Right atrium auricular region (tissue), 2 donors: ENCODE results near the gene GPR39. TPM values are rescaled to one million over a fixed set of nuclear protein-coding genes. Genes with fewer than 3 reads are reported as not detected.

Experiments
- DNase-seq: peaks from one replicate; pipeline ENCODE4 v3.0.0-alpha.2; 2019; ENCODE audit warnings: low spot score
- H3K27ac ChIP-seq, 2 donors: fragments of 200-600 bp; sonication (generic); 1 replicate in 1 of 2; 2 replicates in 1 of 2; pipeline ENCODE4 v1.5.1; 2016 to 2019
- H3K27me3 ChIP-seq, 2 donors: fragments of 200-600 bp; sonication (generic); one replicate each; pipeline versions ENCODE4 v1.5.1 to v1.6.0; 2017 to 2019
- H3K36me3 ChIP-seq: fragments of 200-600 bp; sonication (generic); one replicate; pipeline ENCODE4 v1.5.1; 2016
- H3K4me1 ChIP-seq, 2 donors: fragments of 200-600 bp; sonication (generic); one replicate each; pipeline versions ENCODE4 v1.5.1 to v1.6.0; 2017 to 2019
- H3K4me3 ChIP-seq, 2 donors: fragments of 200-600 bp; sonication (generic); 1 replicate in 1 of 2; 2 replicates in 1 of 2; pipeline ENCODE4 v1.5.1; 2017 to 2019; ENCODE audit warnings: mild to moderate bottlenecking in 1 of 2, moderate library complexity in 1 of 2
- H3K9me3 ChIP-seq, 2 donors: fragments of 200-600 bp; sonication (generic); one replicate each; pipeline ENCODE4 v1.5.1; 2019
- CTCF ChIP-seq, 2 donors: fragments of 200-600 bp; sonication (generic); IDR thresholded peaks; one replicate each; pipeline ENCODE4 v1.5.1; 2019; ENCODE audit warnings: antibody characterized with exemption in 2 of 2
- total RNA-seq, 2 donors: library from RNA; depleted of rRNA; stranded (reverse); fragments of >200 nt; gene quantifications; one replicate each; pipeline ENCODE4 v1.1.0, GENCODE V29; 2016

The GPR39 gene
- total RNA-seq, 2 donors from 2014 or later, result 1.0 TPM; not detected in 1

GRCh38 chr2:132606649-132607048 is 190.0 kb downstream of the GPR39 start:
- Histone ChIP-seq H3K27ac (no peak overlapping the region), H3K4me1 (no peaks in the 10 kb centered on the region), H3K36me3 (no peaks in the 10 kb centered on the region), H3K27me3 (no peaks in the 10 kb centered on the region), H3K4me3 (no peak overlapping the region), H3K9me3 (no peaks in the 10 kb centered on the region)
- TF ChIP-seq CTCF (IDR thresholded peaks at IDR 0.05), result no peak
- DNase-seq, result no peak

- H3K4me3 ChIP-seq, result no peak overlapping the region
- no peaks in the 10 kb centered on the region for H3K27me3 ChIP-seq
- H3K27ac ChIP-seq, result no peak overlapping the region
- no peaks in the 10 kb centered on the region for H3K36me3 ChIP-seq
- no peaks in the 10 kb centered on the region for H3K9me3 ChIP-seq
- no peak for TF ChIP-seq CTCF (IDR thresholded peaks at IDR 0.05)
- no peaks in the 10 kb centered on the region for H3K4me1 ChIP-seq
- no peak for DNase-seq
Observed at GRCh38 chr2:132607426-132608090, 191.0 kb downstream of the GPR39 start.

- Histone ChIP-seq H3K9me3 (no peaks in the 10 kb centered on the region), H3K36me3 (no peaks in the 10 kb centered on the region), H3K4me1 (no peaks in the 10 kb centered on the region), H3K27ac (no peak overlapping the region), H3K4me3 (no peak overlapping the region), H3K27me3 (no peaks in the 10 kb centered on the region)
- no peak for DNase-seq
- TF ChIP-seq CTCF (IDR thresholded peaks at IDR 0.05), result no peak
Observed at GRCh38 chr2:132608311-132608710, 191.7 kb downstream of the GPR39 start.

GRCh38 chr2:132609101-132609890 is 192.7 kb downstream of the GPR39 start:
- no peak for DNase-seq
- H3K27ac ChIP-seq, result no peak overlapping the region

GRCh38 chr2:132611719-132612118 is 195.1 kb downstream of the GPR39 start:
- Histone ChIP-seq H3K36me3 (no peaks in the 10 kb centered on the region), H3K4me3 (no peak overlapping the region), H3K27me3 (no peaks in the 10 kb centered on the region), H3K27ac (no peak overlapping the region), H3K4me1 (no peaks in the 10 kb centered on the region), H3K9me3 (no peaks in the 10 kb centered on the region)
- TF ChIP-seq CTCF (IDR thresholded peaks at IDR 0.05), result no peak
- DNase-seq, result no peak

More at GRCh38 chr2:132609101-132609890, 192.7 kb downstream of the GPR39 start:
- Histone ChIP-seq H3K9me3 (no peaks in the 10 kb centered on the region), H3K27me3 (no peaks in the 10 kb centered on the region), H3K4me3 (no peak overlapping the region), H3K36me3 (no peaks in the 10 kb centered on the region), H3K4me1 (no peaks in the 10 kb centered on the region)
- TF ChIP-seq CTCF (IDR thresholded peaks at IDR 0.05), result no peak
